ENCODE data around the gene SGSM2. TPM values are rescaled to one million over a fixed set of nuclear protein-coding genes. Genes with fewer than 3 reads are reported as not detected.

SGSM2 gene
- total RNA-seq, 4 donors from 2014 or later = 48.2 to 117 (median 90.4) TPM

DNA sequence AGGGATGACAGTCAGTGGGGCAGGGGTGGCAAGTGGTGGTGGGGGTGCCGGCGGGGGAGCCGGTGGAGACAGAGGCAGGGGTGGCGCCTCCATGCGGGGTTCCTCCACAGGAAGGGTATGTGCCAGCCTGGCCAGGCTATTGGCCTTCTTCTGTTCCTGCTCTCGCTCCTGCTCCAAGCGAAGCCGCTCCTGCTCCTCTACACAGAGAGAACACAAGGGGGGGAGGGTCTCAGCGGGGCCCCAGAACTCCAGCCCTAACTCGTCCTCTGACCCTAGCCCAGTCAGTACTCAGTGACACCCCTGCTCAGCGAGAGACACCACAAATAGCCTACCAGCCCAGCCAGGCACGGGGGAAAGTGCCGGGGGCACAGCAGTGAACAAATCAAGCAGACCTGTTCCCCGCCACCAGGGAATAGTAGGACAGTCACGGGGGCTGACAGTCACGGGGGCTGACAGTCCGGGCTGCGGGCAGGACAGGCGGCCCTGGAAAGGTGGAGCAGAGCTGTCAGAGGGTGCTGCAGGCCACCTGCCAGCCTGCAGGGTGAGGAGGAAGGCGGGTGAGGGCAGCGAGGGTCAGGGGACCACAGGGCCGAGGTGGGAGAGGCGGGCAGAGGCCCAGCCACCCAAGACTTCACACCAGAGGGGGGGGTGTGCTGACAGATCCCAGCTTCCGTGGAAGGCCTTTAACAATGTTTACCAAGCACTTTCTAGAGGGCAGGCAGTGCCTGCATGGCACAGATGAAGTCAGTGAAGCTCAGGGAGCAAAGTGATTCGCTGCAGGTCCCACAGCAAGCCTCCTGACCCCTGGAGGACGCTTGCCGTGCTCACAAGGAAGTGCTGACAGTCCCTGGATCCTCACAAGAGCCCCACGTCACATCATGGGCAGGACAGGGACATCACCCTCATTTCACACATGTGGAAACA, 58.2 kb downstream of the SGSM2 start:
- Histone ChIP-seq H3K9me3 (no peaks in the 10 kb centered on the region), H3K4me1 (peaks cover 75% of the 10 kb centered on the region), H3K36me3 (no peaks in the 10 kb centered on the region), H3K27me3 (no peaks in the 10 kb centered on the region), H3K4me3 (no peak overlapping the region), H3K27ac (peak overlapping the region; percentile 99)
- TF ChIP-seq, protein P1, sequence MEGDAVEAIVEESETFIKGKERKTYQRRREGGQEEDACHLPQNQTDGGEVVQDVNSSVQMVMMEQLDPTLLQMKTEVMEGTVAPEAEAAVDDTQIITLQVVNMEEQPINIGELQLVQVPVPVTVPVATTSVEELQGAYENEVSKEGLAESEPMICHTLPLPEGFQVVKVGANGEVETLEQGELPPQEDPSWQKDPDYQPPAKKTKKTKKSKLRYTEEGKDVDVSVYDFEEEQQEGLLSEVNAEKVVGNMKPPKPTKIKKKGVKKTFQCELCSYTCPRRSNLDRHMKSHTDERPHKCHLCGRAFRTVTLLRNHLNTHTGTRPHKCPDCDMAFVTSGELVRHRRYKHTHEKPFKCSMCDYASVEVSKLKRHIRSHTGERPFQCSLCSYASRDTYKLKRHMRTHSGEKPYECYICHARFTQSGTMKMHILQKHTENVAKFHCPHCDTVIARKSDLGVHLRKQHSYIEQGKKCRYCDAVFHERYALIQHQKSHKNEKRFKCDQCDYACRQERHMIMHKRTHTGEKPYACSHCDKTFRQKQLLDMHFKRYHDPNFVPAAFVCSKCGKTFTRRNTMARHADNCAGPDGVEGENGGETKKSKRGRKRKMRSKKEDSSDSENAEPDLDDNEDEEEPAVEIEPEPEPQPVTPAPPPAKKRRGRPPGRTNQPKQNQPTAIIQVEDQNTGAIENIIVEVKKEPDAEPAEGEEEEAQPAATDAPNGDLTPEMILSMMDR (IDR thresholded peaks at IDR 0.05) = no peak
- WGBS = 75% methylated on average over 17 of the region's 28 CpGs
- peak in 1 of 2 donors; percentile 70 for DNase-seq (ENCODE audit: low spot score in 2 of 2)

DNA sequence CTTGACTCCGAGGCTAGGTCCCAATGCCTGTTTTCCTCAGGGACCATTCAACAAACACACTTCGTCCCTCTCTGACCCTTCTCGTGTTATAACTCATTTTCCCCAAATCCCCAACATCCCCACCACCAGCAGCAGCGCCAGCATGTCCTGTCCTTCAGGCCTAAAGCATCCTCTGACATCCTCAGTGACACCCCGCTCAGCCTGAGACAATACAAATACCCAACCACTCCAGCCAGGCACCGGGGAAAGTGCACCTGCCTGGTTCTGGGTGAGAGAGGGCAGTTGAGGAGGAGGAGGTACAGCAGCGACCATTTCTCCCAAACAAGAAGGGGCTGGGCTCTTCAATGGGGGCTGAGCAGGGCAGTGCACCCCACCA, 58.9 kb downstream of the SGSM2 start:
- H3K36me3 ChIP-seq = no peaks in the 10 kb centered on the region
- peak overlapping the region; percentile 91 for H3K4me3 ChIP-seq
- no peaks in the 10 kb centered on the region for H3K9me3 ChIP-seq
- DNase-seq (ENCODE audit: low spot score in 2 of 2) = no peak
- H3K27me3 ChIP-seq = no peaks in the 10 kb centered on the region
- 65% methylated on average over 5 of the region's 7 CpGs for WGBS
- peak overlapping the region; percentile 99 for H3K27ac ChIP-seq
- TF ChIP-seq POLR2AphosphoS5 (IDR thresholded peaks at IDR 0.05) (no peak), POLR2A (IDR thresholded peaks at IDR 0.05) (no peak), EP300 (IDR thresholded peaks at IDR 0.05) (no peak)
- TF ChIP-seq, protein P1 (IDR thresholded peaks at IDR 0.05) = no peak
- peaks cover 69% of the 10 kb centered on the region for H3K4me1 ChIP-seq

DNA sequence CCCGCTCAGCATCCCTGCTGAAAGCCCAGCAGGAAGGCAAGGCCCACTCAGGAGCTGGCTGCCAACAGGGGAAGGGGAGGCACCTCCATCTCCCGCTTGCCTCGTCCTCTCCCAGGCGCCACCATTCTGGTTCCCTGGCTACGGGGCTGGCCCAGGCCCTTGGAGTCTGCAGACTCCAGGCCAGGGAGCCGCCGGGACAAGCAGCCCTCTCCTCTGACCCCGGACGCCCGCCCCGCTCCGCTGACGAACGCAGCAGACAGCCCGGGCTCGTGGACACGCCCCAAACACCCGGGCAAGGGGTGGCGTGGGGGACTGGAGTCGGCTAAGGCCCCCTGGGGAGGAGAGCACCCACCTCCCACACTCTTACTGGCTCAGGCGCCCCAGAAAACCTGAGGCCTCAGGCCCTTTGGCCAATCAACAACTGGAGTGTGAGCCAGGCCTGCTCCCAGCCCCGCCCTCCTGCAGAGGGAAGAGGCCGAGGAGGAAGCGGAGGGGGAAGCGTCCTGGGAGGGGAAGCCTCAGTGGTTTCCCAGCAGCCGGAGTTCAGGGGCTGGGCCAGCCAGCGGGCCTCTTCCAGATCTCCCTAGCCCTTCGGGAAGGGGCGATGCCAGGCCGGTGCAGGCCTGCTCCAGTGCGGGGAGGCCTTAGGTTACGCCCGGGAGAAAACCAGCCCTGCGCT, 59.4 kb downstream of the SGSM2 start:
- TF ChIP-seq POLR2A (IDR thresholded peaks at IDR 0.05) (no peak), POLR2AphosphoS5 (IDR thresholded peaks at IDR 0.05) (peak in 1 of 3 donors; percentile 86), EP300 (IDR thresholded peaks at IDR 0.05) (peak; percentile 25)
- TF ChIP-seq, protein P1 (IDR thresholded peaks at IDR 0.05) = no peak
- H3K27ac ChIP-seq = peak overlapping the region; percentile 99
- 0% methylated on average over 5 of the region's 34 CpGs for WGBS
- peak; percentile 94 to 95 for DNase-seq (ENCODE audit: low spot score in 2 of 2)
- H3K4me3 ChIP-seq = peak overlapping the region; percentile 91
- no peaks in the 10 kb centered on the region for H3K36me3 ChIP-seq
- H3K27me3 ChIP-seq = no peaks in the 10 kb centered on the region
- H3K4me1 ChIP-seq = peaks cover 63% of the 10 kb centered on the region
- no peaks in the 10 kb centered on the region for H3K9me3 ChIP-seq

DNA sequence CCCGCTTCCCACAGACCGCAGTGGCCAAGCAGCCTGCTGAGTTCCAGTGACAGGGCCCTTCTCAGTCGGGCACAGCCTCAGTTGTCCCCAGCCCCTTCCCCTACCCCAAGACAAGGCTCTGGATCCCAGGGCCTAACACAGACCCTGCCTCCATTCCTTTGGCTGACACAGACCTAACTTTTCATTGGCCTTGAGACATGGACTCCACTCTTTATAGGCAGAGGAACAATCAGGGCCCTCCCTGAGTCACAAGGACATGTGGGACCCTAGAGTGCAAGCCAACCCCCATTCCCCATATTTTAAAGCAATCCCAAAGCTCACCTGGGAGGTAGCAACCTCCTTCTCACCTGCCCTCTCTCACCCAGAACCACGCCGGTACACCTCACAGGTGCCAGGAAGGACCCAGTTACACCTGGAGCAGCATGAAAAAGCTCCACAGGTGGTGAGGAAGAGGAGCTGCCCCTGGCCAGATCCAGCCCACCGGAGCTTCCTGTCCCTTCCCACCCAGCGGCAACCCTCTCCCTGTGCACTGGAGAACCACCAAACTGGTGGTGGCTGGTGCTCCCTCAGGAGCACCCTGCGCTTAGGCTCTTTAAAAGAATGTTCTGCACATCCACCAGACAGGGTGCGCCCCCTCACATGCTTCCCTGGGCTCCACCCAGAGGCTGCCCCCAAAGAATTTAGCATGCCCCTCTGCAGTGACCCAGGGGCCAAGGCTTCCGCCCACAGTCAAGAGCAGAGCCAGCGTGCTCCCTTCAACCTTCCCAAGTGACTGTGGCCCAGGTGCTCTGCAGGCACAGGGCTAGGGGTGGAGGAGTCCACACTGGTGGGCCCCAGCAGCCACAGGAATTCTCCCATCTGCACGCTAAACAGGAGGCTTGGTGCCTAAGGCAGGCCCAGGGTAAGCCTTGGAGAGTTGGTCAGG, 60.2 kb downstream of the SGSM2 start:
- TF ChIP-seq POLR2A (IDR thresholded peaks at IDR 0.05) (no peak), POLR2AphosphoS5 (IDR thresholded peaks at IDR 0.05) (no peak), EP300 (IDR thresholded peaks at IDR 0.05) (no peak)
- TF ChIP-seq, protein P1 (IDR thresholded peaks at IDR 0.05) = no peak

More for the DNA sequence above, 60.2 kb downstream of the SGSM2 start:
- H3K4me3 ChIP-seq = peak overlapping the region; percentile 91
- no peak for DNase-seq (ENCODE audit: low spot score in 2 of 2)
- H3K9me3 ChIP-seq = no peaks in the 10 kb centered on the region
- H3K4me1 ChIP-seq = peaks cover 61% of the 10 kb centered on the region
- no peaks in the 10 kb centered on the region for H3K27me3 ChIP-seq
- WGBS = 50% methylated on average over 7 of the region's 12 CpGs
- H3K27ac ChIP-seq = peak overlapping the region; percentile 99
- H3K36me3 ChIP-seq = no peaks in the 10 kb centered on the region

All from suprapubic skin (tissue), 4 donors.